Neural progenitor cell (in vitro differentiated cells): Measurements from ENCODE around the gene KRT82.

ENCODE experiments used
- EZH2 ChIP-seq: fragments of 200-600 bp; sonication (generic); IDR thresholded peaks from 2 replicates; pipeline ENCODE4 v1.6.1; 2017; ENCODE audit warnings: antibody characterized with exemption, mild to moderate bottlenecking, moderate library complexity
- EZH2phosphoT487 ChIP-seq: fragments of 200-600 bp; sonication (generic); IDR thresholded peaks from 2 replicates; pipeline ENCODE4 v1.6.1; 2017; ENCODE audit warnings: antibody characterized with exemption
- TF ChIP-seq, protein P1 (sequence below): fragments of 200-600 bp; sonication (generic); IDR thresholded peaks from 2 replicates; pipeline ENCODE4 v1.5.1; 2017; ENCODE audit warnings: antibody characterized with exemption, mild to moderate bottlenecking

DNA sequence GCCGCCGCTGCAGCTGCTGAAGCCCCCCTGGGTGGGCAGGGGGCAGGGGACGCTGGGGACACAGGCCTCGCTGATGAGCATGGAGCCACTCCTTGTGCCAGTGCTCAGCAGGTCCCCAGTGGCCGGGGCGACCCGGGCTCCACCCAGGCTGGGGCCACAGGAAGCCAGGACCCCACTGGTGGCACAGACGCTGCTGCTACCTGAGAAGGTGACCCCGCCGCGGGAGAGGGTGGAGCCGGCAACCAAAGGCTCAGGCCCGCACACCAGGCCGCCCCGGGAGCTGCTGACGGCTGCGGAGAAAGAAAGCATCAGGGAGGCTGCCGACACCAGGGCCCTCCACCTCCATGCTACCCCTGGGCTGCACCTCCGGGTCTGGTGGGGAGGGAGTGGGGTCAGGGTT, 28.0 kb downstream of the KRT82 start:
- TF ChIP-seq, protein P1, sequence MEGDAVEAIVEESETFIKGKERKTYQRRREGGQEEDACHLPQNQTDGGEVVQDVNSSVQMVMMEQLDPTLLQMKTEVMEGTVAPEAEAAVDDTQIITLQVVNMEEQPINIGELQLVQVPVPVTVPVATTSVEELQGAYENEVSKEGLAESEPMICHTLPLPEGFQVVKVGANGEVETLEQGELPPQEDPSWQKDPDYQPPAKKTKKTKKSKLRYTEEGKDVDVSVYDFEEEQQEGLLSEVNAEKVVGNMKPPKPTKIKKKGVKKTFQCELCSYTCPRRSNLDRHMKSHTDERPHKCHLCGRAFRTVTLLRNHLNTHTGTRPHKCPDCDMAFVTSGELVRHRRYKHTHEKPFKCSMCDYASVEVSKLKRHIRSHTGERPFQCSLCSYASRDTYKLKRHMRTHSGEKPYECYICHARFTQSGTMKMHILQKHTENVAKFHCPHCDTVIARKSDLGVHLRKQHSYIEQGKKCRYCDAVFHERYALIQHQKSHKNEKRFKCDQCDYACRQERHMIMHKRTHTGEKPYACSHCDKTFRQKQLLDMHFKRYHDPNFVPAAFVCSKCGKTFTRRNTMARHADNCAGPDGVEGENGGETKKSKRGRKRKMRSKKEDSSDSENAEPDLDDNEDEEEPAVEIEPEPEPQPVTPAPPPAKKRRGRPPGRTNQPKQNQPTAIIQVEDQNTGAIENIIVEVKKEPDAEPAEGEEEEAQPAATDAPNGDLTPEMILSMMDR, result no peak
- no peak for TF ChIP-seq EZH2phosphoT487
- TF ChIP-seq EZH2, result no peak
